ENCODE data around the gene MYH15.
A peak's percentile ranks its signal among the peaks of the same experiment; 100 is the strongest.

MYH15 gene

GRCh38 chr3:108378153-108378951 is 132.0 kb downstream of the MYH15 start:
- H3K27ac ChIP-seq: no peak overlapping the region
- no peak for TF ChIP-seq CTCF (conservative IDR thresholded peaks at IDR 0.05)

GRCh38 chr3:108377384-108377783 is 133.0 kb downstream of the MYH15 start:
- no peak overlapping the region for H3K27ac ChIP-seq
- TF ChIP-seq CTCF (conservative IDR thresholded peaks at IDR 0.05): no peak

GRCh38 chr3:108376026-108376425 is 134.4 kb downstream of the MYH15 start:
- TF ChIP-seq CTCF (conservative IDR thresholded peaks at IDR 0.05): no peak
- H3K27ac ChIP-seq: no peak overlapping the region

- TF ChIP-seq CTCF (conservative IDR thresholded peaks at IDR 0.05): no peak
- H3K27ac ChIP-seq: no peak overlapping the region
These were observed 151.4 kb downstream of the MYH15 start for GRCh38 chr3:108359011-108359410.

GRCh38 chr3:108357042-108357441 is 153.4 kb downstream of the MYH15 start:
- TF ChIP-seq CTCF (conservative IDR thresholded peaks at IDR 0.05): no peak
- H3K27ac ChIP-seq: no peak overlapping the region

- TF ChIP-seq CTCF (conservative IDR thresholded peaks at IDR 0.05): no peak
- H3K27ac ChIP-seq: peak overlapping the region; percentile 21; the same call in 1 of the 2 replicates
These were observed 155.8 kb downstream of the MYH15 start for GRCh38 chr3:108354562-108354961.

- no peak for TF ChIP-seq CTCF (conservative IDR thresholded peaks at IDR 0.05)
- no peak overlapping the region for H3K27ac ChIP-seq
These were observed 158.2 kb downstream of the MYH15 start for GRCh38 chr3:108352176-108352575.
